Inferior parietal cortex (tissue), 1 donor: ENCODE measurements around the gene AK8.

Experiments
- DNase-seq: peaks from one replicate; pipeline ENCODE4 v3.0.0-alpha.2; 2016; ENCODE audit errors: extremely low spot score

Gene AK8, protein sequence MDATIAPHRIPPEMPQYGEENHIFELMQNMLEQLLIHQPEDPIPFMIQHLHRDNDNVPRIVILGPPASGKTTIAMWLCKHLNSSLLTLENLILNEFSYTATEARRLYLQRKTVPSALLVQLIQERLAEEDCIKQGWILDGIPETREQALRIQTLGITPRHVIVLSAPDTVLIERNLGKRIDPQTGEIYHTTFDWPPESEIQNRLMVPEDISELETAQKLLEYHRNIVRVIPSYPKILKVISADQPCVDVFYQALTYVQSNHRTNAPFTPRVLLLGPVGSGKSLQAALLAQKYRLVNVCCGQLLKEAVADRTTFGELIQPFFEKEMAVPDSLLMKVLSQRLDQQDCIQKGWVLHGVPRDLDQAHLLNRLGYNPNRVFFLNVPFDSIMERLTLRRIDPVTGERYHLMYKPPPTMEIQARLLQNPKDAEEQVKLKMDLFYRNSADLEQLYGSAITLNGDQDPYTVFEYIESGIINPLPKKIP

DNA sequence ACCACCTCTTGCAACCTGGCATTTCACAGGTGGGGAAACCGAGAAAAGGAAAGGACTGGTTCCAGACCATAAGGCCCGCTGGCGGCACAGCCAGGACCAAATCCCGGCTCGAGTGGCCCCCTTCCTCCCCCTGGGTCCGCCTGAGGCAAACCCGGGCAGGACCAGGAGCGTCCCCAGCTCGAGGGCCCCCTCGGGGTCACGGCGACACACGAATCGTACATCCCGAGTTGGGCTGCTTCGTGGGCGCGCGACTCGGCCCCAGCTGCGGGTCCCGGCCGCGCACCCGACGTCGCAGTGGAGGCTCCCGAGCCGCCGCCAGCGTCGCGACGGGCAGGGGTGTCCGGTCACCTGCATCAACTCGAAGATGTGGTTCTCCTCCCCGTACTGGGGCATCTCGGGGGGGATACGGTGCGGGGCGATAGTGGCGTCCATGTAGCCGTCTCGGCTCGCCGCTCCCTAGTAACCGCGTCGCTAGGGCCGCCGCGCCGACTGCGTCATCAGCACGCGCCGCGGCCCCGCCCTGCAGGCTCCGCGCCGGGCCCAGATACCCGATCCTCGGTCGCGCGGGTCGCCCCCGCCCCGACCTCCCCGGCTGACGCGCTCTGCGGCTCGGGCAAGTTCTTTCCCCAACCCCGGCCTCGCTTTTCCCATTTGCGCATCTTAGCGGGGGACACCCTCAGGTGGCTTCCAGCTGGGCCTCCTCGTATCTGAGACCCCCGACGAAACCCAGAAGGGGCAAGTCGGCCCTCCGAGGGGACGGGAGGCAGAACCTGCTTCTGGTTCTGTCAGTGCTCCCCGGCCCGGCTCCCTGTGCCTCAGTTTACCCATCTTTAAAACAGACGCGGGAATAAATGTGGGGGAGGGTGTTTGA, at the start of gene AK8:
Gene AK8 (minus strand): TSS at position 461 of the 871 bp plus-strand sequence. CDS start 29 bp downstream, at position 432.
- DNase-seq = peak; percentile 72

DNA sequence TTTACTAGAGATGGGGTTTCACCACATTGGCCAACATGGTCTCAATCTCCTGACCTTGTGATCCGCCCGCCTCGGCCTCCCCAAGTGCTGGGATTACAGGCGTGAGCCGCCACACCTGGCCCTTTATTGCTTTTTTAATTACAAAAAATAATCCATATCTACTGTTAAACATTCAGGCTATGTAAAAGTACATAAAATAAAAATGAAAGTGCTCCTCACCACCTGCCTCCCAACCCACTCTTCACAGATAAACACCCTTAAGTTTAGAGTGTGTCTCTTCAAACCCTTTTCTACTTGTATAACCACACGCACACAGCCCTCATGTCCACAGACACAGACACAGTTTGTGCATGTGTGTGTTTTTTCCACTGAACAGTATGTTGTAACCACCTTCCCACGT, 49.6 kb upstream of the AK8 start:
- DNase-seq = no peak

DNA sequence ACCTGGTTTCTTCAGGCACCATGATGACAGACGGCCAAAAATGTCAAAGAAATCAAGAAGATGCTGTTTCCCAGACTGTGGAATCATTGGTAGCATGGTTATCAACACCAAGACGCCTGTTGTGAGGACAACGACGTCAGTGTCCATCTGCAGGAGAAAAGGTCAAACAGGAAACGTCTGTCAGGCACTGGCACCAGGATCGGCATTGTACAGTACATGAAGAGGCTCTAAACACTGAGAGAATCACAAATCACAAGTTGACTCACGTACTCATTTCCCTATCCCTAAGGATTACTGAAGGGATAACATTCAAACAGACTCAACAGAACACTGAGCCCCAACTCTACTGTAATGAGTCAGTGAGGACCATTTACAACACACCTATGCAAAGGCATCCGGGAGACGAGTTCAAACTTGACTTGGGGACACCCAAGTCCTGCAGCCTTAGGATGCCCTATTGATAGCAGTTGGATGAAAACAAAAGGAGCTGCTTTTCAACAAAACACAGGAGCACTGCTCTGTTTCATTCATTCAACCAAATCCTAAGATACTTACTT, 45.3 kb upstream of the AK8 start:
- DNase-seq = no peak

DNA sequence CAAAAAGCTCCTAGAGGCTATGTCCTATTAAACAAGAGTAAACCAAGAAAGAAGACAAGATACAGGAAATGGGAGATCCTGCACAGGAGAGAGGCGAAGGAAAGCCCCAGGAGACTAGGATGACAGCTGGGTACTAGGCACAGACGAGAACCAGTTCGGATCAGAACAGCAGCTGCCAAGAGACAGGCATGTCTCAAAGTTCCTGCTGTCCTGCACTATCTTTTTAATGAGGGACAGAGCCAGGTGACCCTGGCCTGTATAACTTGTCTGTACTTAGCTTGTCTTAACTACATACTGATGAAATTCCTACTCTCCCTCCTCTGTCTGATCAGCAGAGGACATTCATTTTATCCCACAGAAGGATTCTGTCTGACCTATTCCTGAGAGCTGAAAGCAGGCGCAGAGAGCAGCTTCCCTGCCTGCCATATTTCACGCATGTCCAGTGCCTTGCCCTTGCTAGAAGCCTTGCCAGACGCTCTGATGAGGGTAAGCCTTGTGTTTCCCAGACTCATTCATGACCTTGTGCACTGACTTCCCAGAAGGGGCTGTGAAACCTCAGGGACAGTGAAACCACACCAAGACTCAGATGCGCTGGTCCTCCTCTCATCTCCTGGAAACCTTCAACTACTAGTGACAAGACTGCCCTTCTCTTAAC, 41.7 kb upstream of the AK8 start:
- no peak for DNase-seq

DNA sequence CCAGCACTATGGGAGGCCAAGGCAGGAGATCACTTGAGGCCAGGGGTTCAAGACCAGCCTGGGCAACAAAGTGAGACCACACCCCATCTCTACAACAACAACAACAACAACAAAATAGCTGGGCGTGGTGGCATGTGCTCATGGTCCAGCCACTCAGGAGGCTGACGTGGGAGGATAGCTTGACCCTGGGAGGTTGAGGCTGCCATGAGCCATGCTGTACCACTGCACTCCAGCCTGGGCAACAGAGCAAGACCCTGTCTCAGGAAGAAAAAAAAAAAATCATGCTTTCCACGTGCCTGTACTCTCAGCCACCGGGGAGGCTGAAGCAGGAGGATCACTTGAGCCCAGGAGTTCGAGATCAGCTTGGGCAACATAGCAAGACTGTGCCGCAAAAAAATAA, 36.8 kb upstream of the AK8 start:
- no peak for DNase-seq

DNA sequence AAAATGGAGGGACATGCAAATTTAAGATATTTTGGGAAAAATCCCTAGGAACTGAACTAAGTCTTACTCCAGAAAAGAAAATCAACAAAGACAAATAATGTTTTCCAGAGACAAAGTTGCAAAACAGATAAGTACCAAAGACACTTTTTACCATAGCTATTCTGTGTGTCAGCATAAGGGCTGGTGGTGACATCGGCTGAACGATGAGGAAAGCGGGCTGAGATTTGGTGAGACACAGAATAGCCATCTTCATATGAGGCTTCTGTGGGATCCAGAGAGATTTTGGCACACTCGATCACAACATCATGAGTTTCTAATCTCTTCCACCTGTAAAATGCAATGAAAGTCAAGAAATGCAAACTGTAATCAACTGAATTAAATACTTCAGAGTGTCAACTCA, 34.0 kb upstream of the AK8 start:
- DNase-seq = no peak

DNA sequence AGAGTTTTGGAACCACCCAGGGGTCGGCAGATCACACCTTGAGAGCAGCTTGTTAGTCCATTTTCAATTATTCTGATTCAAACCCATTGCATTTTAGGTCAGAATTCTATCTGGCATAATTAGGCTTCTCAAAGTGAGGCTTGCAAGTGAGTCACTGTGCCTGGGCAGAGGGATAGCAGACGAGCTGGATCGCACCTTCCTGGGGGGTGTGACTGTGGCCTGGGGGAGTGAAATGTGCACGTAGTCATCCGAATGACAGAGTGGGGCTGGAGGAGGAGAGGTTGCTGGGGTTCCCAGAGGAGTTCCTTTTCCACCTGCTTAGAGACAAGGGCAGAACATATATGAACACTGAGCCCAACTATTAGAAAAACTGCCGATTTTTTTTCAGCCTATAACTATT, 32.3 kb upstream of the AK8 start:
- DNase-seq = no peak

DNA sequence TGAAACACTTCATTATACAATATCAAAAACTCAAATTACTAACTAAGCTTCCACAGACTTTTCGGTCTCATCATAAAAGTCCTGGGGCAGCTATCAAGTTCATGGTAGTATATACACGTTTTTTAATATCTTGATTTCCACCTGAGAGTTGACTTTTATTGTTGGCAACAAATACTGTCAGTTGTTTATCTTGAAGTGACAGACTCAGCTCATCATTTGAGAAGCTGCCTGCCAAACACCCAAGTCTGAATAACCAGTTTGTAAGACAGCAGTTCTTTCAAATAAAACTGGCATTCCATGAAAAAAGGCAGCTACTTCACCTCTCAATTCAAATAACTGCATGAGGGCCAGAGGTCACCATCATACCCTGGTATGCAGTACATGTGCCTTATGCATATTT, 31.2 kb upstream of the AK8 start:
- no peak for DNase-seq

DNA sequence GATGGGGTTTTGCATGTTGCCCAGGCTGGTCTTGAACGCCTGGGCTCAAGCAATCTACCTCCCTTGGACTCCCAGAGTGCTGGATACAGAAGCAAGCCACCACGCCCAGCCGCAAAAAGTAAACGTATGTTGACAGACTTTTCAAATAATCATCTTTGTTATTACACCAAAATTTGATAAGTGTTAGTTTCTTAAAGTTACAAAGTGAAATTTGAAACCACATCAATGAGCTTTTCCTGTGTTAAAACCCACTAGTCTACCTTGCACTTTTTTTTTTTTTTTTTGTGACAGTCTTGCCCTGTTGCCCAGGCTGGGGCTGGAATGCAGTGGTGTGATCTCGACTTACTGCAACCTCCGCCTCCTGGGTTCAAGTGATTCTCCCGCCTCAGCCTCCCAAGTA, 30.6 kb upstream of the AK8 start:
- DNase-seq = no peak

DNA sequence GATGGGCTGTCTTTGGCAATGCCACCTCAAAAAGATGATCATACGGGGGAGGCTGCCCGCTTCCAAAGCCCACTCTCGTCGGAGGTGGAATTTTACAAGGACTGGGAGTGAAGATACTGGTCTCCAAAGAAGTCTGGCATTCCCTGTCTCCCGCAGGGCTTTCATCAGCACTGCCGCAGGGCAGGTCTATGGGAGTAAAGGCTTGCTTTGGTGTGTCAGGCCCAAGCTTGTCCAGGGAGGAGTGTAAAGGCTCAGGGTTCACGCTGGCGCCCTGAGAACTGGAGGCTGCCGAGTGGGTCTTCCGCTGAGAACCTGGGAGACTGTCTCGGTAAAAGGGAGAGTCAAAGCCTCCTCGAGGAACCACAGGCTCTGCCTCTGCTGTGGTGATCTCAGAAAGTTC, 27.6 kb upstream of the AK8 start:
- DNase-seq = no peak

DNA sequence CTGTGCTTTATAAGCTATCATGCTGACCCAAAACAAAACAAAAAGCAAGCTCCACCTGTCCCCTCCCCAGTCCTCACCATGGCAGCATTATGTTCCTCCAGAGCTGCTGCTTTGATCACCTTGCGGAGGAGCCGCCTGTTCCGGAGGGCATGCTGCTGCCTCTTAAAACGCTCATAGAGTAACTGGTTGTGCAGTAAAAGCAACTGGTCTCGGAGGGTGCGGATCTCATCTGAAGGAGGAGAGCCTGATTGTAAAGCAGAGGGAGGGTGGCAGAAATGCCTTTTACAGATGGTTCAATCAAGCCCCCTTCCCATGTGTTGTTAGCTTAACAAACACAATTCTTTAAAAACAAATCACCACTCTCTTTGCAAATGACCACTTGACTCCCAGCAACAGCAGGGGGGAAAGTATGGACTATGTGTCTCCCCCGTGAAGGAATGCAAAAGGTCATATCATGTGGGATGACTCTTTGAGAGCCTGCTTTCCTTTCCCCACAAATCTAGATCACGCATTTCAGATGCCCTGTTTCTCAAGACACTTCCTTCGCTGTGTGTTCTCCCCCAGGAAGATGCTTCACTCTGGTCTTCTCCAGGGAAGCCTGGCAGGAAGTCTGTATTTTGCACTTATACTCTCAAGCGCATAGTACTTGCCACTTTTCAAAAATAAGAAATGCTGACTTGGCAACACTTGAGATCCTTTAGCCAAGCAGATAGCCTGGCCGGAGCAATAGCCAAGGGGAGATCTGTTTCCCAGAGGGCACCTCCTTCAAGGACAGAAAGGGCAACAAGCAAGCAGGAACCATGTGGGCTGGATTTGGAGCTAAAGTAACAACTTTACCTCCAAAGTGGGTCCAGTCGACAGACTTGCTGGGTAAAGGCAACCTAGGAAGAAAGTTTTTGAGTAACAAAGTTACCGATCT, 25.7 kb upstream of the AK8 start:
- DNase-seq = no peak

DNA sequence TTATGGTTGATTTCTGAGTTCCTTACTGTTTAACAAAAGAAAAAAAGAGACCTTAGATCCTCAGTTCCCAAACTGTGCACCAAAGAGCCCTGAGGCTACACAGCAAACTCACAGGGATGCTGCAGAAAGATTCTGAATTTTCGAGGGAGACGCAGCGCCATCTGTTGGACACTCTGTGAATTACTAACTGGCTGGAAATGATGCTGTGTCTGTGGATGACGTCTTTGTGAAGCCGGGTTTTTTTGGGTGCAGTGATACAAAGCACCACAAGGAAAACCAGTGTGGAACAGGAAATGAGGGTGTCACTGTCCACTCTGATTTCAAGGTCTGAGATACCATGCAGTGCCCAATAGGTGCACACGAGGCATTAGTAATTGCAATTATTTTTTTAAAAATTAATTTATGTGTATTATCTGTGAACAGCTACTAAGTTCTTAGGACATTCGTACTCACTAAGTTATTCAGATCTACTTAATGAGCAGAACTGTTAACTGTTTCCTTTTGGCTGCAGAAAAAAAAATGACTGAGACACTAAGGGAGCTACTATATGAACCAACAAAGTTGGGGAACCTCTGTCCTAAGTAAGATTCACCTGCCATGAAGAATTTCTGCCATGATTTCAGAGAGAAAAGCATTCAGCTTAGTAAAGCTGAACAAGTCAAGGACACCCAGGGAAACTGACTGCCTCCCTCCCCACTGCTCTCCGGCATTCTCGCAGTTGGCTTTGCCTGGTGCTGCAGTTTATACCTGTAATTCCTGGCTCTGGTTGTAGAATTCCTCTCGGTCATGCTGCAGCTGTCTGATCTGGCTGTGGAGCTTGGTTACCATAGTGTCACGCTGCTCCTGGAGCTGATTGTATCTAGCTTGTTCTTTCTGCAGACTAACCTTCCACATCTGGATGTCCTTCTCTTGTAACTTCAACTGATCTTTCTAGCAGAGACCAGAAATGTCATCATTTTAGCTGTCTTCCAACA, 24.1 kb upstream of the AK8 start:
- peak; percentile 93 for DNase-seq

DNA sequence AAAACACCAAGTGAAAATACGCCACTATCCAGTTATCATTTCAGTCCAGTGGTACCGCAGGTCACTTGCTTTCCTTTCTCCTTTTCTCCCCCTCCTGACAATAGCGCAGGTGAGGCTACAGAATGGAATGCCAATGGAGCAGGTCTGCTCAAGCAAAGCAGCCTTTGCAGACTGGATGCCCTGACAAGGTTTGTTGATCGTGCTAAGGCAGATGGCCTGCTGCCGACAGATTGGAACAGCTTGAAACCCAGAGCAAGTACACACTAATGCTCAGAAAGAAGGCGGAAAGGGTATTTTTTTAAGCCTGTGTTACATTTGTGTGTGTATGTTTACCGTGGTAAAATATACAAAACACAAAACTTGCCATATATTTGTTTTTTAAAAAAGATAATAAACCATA, 20.0 kb upstream of the AK8 start:
- DNase-seq = no peak

DNA sequence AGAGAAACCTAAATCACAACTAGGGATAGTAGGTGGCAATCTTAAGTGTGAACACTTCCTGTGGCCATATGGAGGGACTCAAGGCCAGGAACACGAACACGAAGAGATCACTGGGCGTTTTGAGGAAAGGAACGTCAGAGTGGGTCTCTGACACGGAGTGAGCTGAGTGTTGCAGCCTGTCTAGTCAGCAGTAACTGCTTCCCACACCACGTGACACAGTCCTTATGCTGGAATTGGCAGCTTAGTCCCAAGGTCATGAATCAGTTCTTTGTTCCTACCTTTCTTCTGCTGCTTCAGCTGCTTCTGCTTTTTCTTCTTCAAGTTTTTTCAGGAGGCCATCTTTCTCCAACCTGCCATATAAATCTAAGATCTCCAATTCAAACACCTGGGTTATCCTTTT, 18.8 kb upstream of the AK8 start:
- DNase-seq = peak; percentile 87

DNA sequence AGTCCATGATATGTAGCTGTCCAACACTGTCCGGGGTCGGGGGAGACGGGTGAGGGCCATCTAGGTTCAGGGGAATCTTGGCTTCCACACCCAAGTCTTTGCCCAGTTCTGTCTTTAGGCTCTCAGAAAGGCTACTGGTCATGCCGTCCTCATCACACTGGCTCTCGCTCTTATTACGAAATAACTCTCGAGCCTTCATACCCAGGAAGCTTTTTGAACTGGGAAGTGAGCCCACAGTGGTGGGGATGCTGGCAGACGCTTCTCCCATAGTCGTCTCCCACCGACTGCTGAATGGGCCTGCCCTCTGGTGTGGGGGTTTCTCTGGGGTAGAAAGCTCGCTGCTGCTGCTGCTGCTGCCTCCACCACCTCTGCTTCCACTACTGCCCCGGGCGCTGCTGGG, 18.2 kb upstream of the AK8 start:
- DNase-seq = no peak

DNA sequence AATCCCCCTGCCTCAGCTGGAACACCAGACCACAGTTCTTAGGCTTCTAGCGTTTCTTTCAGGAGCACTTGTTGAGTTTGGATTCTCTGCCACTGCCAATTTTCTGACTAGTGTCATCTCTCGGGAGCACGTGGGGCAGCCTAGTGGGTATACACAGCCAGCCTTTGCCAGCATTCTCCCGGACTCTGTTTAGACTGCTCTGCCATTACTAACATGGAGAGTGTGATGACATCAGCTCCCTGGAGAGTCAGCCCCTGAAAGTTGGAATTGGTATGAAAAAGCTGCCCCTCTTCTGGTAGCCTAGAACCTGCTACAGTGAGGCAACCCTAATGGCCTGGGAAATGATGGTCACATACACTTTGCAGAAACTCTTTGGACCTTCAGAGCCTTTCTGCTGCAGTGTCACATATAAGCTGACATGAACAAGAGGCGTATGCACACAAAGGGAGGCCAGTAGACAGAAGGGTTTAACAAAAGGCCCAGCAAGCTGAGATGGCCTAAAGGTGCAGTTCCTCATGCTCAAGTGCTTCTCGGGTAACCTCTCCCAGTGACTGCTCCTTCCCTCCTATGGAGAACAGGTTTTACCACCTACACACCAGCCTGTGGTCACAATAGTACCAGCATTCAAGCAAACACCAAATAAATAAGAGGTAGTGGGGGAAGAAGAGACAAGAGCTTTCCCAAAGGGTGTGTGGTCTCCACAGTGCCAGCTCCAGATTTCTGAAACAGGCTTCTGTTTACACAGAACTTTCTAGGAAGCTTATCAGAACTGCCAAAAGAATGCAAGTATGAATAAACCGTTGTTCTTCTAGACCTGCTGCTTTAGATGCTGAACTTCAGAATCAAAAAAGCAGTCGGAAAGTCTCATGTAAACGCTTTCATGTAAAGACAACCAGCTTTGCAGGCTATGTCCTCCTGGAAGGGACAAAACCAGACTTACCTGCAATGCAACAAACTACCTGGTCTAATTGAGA, 17.1 kb upstream of the AK8 start:
- DNase-seq = no peak

DNA sequence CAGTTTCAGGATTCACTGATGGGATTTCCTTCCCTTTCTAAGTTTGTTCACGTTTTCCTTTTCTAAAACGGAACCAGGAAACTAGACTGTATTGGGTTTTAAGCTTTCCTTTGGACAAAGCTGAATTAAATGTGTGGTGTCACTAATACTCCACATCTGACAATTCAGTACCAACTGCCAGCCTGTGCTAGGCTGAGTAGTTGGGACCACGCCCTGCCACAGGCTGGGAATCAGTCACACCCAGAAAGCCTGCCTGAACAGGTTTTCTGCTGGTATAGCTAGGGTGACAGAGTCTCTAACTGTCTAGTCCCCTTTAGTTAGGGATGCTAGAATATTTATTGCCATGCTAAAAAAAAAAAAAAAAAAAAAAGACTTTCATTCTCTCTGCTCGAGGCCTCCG, 16.3 kb upstream of the AK8 start:
- DNase-seq = no peak

DNA sequence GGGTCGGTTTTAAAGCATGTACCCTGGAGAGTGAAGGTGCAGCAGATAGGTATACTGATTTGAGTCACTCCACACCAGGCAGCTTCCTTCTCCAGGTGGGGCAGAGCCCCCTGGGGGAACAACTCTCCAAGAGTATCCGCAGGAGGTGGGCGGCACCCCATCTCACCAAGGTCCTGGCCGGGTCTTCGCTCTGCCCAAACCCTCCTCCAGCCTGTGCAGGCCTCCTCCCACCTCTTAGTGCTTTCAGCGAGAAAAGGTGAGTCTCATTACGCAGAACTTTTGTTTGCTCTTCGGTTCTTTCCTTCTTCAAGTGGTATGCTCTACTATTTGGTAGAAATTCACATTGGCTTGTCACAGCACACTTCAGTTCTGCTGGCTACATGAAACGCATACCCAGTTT, 14.3 kb upstream of the AK8 start:
- no peak for DNase-seq

DNA sequence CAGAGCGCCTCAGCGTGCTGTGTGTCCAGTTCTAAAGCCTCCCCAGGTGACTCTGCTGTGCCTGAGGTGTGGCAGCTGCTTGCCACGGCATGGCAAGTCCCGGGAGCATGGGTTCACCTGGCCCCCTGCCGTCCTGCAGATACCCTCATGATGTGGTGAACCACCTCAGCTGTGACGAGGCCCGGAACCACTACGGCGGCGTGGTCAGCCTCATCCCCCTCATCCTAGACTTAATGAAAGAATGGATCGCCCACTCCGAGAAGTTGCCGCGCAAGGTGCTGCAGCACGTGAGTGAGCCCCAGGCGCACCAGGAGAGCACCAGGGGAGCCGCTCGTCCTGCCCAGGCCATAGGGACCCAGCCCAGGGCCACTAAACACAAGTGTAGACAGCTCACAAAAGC, 10.1 kb upstream of the AK8 start:
- no peak for DNase-seq
